GM19035 (cell line): ENCODE measurements around the gene MAP10.

ENCODE experiments used
- ATAC-seq: cut with Tn5 transposase; IDR thresholded peaks from one replicate; pipeline ENCODE4 v1.9.1; 2021; ENCODE audit not compliant: unreplicated experiment

MAP10 gene

DNA sequence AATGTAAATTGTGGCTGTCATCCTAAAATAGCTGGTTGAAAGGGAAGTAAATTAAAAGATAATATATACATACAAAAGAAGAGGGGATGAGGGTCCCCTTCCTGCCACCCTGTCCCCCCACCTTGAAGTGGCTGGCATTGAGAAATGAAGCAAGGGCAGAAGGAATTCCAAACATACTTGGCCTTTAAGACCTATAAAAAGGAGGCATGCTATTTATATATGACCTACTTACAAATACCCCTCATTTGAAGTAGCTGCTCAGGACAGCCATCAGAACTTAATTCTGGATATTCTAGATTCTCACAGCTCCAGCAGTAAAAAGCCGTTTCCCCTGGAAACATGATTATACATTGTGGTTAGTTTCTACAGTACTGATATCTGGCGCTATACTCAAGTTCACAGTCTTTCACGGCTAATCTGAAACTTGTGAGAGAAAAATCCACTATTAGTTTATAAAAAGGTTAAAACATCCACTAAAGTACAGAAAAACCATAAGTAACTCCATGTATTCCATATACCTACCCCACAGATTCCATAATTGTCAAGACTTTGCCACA is 9.6 kb upstream of the MAP10 start:
- no peak for ATAC-seq

DNA sequence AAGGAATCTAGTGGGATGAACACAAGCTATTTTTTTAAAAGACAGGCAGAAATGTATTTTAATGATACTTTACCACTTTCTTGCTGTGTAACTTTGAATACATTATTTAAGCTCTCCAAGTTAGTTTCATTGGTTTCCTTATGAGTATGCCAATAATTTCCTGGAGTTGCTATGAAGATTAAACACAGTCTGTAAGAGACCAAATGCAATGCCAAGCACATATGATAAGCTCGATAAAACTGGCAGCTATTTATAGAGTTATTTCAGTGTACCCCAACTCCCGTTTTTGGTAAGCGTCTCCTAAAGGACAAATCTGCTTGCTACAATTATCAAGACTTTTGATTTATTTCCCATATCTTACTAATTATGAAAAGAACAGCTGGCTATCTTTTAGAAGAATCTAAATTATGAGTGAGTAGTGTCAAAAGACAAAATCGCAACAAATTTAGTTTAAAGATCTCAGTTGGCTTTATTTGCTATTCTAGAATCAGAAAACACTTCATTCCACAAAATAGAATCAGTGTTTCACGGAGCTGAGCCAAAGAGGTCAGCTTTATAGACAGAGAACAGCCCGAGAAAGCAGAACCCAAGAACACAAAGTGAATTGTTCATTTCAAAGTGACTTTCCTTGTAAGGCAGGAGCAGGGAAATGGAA is 7.2 kb upstream of the MAP10 start:
- no peak for ATAC-seq

DNA sequence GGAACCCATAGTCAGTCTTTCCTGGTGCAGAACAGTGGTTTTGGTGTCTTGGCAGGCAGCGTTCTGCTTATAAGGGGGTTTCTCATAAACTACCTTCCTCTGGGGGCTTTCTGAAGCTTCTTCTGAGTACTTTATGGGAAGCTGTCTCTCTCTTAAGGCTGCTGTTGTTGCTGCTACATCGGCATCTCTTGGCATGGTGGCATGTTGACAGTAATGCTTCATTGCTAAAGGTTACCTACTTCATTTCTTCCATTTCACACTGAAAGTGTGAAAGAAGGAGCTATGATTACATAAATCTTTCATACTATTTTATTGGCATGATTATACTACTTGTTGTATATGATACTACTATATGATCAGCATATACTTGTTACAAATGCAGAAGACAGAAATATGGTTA is 6.3 kb upstream of the MAP10 start:
- ATAC-seq: no peak

DNA sequence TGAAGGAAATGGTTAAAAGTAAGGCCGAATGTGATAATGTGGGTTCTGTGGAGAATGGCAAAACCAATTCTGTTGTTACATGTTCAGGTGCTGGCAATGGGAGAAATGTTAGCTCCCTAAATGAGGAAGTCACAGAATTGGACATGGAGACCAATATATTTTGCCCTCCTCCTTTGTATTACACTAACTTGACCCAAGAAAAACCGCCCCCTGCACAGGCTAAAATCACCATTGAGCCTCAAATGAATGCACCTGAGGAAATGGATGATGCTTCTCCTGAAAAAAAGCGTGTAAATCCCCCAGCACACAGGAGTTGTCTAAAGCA is 932 bp downstream of the MAP10 start:
- ATAC-seq: no peak

DNA sequence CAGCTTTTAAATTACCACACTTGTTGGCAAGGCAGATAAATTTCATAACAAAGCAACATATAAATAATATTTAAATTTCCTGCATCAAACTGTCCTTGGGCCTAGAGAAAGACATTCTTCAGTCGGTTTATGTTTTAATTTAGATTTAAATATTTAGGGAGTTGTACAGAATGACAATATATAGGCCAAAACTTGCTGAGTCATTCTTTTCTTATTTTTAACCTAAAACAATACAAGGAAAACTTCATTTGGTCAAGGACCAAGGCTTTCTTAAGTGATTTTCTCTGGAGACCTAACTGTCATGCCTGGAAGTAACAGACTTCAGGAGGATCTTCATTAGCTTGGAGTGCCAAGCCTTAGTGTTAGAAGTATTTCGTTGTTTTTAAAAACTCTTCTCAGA is 5.6 kb downstream of the MAP10 start:
- ATAC-seq: no peak

DNA sequence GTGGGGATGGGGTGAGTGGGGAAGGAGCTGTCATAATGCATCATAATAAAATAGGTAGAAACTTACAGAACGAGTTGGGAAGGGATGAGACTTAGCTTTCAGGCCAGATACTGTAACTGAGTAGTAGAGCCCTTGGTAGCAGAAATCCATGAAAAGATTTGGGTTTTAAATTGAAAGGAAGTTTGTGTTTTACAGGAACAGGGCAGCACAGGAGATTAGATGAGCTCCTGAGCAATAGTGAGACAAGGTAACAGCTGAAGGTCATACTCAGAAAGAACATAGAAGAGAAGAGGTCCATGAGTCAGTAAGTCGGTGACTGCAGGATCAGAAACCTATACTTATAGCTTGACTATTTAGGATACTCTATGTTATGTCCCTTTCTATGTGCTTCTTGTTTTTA is 7.3 kb downstream of the MAP10 start:
- no peak for ATAC-seq

DNA sequence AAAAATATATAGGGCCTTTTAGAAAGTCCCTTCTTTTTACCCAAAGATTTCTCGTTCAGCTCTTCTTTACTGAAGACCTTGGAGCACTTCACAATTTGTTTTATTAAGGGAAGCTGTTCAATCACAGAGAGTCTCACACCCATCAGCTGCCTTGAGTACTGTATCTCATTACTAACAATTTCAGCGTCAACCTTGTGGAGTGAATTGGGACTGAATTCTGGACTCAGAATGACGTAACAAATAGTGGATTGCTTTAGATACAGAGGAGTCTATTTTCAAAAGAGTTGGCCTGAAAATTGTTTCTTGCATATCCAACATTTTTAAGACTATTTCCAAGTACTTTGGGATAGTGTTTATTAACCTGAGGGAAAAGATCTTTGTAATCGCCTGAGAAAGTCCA is 7.9 kb downstream of the MAP10 start:
- ATAC-seq: no peak

DNA sequence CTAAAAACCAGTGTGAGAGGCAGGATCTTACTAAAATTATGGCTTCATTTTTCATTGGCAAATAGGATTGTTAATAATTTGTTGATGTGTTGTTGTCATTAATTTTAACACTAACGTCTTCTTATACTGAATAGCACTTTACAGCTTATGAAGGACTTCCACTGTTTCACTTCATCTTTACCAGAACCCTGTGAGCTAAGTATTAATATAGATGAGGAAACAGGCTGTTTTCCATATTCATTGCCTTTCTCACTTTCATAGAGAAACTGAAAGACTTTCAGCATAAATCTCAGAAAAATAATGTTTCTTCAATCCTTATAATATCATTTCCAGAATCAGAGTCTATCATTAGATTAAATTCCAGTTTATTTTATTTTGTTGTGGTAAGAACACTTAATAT is 8.5 kb downstream of the MAP10 start:
- no peak for ATAC-seq

DNA sequence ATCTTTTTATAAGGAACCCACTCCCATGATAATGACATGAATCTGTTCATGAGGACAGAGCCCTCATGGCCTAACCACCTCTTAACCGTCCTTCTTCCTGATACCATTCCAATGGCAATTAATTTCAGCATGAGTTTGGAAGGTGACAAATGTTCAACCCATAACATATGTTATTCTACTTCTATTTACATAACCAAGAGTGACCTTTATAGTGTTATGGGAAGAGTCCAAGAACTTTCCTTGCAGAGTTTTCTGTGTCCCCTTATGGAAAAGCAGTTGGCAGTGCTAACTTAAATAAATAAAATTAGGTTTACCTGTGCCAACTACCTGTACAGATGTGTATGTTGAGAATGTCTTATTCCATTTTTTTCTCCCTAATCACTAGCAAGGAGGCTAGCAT is 11.1 kb downstream of the MAP10 start:
- ATAC-seq: no peak

DNA sequence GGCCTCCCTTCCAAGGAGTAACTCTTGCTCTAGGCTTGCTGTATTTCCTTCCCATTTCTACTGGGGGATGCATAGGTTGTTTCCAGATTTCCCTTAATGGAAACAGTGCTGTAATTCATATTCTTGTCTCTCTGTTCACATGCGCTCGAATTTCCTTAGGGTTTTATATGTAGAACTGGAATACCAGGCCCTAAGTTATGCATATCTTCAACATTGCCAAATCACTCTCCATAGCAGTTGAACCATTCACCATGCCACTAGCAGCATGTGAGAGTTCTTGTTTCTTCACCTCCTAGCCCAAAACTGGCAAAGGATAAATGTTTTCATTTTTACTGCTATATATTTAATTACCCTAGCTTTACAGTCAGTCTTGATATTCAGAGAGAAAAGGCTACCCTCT is 12.8 kb downstream of the MAP10 start:
- ATAC-seq: no peak

DNA sequence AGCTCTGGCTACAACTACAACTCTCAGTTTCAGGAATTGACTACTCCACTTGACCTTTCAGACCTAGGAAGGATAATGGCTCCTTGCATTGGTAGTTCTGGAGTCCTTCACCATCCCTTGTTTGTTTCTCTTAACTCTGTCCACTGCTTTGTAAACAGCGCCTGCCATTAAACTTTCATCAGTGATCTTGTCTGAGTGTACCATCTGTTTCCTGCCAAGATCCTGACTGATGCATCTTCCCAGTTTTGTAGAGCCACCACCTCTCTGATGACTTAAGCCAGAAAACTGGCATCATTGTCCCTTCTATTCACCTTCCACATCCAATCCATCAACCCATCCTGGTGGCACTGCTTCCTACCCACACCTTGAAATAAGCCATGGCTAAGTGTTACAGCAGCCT is 15.2 kb downstream of the MAP10 start:
- no peak for ATAC-seq

DNA sequence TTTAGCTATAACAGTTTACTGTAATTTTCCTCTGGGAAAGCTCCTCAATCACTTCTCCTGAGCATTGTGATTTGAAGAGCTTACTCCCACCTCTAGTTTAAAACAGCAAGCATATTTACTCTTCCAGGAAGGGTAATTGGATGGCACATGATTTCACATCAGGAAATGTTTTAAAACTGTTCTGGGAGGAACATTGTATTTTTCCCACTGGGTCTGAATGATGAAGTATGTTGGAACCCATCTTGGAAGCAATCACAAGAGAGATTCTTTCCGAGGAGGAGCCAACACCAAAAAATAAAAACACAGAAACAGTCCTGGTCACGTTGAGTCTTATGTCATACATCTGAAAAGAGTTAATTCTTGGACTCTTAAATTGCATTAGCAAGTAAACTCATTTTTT is 17.3 kb downstream of the MAP10 start:
- ATAC-seq: no peak

DNA sequence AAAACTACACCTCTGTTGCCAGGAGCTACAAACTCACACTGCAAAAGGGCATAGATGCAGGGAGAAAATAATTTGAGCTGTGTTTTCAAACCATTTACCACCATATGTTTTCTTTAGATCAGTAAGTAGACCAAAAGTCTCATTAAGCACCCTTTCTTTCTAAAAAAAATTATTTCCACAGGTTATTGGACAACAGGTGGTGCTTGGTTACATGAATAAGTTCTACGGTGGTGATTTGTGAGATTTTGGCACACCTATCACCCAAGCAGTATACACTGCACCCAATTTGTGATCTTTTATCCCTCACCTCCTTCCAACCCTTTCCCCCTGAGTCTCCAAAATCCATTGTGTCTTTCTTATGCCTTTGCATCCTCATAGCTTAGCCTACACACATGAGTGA is 21.1 kb downstream of the MAP10 start:
- ATAC-seq: no peak

DNA sequence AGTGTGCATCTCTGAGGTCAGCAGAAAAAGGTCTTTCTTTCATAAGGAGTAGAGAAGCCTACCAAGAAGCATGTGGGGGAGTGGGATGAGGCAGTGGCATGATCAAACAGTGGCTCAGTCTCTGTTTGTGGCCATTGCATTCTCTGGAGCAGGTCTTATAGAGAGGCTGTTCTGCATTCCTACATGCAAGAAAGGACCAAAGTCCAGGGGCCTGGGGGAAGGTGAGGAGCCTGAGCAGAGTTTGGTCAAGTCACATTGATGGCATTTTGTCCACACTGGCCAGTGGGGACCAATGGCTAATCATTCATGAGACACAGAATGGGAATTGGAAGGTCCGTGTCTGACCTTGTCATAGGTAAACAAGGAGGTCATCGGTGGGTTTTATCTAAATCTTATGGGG is 25.4 kb downstream of the MAP10 start:
- no peak for ATAC-seq

DNA sequence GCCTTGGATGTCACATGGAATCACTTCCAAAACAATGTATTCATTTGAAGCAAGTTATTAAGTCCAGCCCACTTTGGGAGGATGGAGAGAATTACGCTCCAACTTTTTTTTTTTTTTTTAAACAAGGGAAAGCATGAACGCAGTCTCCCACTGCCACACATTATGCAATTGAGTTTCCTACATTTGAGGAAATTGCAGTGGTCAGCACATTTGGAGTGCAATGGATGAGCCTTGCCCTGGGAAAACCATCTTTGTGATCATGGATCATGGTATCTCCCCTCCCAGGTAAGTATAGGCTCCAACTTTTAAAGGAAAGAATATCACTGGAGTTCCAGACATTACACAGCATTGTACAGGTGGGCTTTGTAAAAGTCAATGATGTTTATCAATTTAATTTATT is 26.7 kb downstream of the MAP10 start:
- no peak for ATAC-seq

DNA sequence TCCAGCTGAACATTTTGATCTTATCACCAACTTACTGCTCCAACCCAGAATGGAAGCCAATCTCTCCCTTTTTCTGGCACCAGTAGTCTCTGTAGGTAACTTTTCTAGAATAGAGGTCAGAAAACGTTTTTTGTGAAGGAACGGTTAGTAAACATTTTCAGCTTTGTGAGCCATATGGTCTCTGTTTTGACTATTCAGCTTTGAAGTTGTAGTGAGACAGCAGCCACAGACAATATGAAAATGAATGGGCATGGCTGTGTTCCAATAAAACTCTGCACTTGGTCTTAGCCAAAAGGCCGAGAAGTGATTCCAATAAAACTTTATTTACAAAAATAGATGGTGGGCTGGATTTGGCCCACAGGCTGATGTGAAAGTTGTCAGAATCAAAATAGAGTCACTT is 28.9 kb downstream of the MAP10 start:
- ATAC-seq: no peak

DNA sequence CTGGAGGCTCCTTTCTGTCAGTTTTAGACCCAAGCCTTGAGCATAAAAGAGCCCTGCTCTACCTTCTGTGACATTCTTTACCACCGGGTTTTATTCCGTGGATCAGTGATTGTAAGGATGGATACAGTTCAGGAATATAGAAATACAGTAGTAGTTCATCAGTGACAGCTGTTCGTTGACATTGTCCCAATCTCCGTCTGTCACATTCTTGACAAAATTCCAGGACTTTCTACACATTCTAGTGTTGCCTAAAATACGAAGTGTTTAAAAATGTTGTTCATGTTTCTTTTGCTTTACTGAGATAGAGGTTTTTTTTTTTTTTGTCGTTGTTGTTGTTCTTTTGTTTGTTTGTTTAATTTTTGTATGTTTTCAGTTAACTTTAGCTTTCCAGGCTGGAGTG is 29.9 kb downstream of the MAP10 start:
- no peak for ATAC-seq

DNA sequence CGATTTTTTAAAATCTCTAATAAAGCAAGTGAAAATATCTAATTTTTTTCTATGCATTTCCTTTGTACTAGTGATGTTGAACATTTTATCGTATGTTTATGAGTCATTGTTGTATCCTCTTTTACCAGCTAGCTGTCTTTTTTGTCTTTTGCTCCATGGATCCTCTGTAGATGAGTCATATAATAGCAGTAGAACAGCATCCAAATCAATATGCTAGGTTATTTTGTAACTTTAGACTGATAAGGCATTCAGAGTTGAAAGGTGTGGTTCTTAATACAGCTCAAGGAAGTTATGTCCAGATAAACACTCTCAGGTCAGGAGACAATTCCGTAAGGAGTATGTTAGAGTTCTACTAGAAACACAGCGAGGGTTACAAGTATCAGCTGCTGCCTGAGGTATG is 31.9 kb downstream of the MAP10 start:
- ATAC-seq: no peak

DNA sequence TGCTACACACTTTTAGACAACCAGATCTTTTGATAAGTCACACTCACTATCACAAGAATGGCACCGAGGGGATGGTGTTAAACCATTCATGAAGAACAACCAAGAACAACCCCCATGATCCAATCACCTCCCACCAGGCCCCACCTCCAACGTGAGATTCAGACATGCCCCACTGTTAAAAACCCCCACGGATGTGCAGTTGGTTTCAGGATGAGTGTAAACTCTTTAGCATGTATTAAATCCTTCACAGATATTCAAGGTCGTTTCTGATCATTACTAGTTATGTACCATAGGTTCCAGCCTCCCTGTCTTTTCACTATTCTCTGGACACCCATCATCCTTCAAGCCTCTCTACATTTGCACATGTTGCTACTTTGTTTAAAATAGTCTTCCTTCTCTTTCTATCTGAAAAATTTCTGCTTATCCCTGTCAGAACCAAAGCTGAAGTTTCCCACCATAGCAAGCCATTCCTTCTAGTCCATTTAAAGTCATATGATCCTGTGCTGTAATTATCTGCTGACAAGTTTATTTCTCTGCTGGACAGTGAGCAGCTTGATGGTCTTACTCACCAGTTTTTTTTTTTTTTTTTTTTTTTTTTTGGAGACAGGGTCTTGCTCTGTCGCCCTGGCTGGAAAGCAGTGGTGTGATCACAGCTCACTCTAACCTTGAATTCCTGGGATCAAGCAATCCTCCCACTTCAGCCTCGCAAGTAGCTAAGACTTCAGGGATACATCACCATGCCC is 36.8 kb downstream of the MAP10 start:
- ATAC-seq: no peak

DNA sequence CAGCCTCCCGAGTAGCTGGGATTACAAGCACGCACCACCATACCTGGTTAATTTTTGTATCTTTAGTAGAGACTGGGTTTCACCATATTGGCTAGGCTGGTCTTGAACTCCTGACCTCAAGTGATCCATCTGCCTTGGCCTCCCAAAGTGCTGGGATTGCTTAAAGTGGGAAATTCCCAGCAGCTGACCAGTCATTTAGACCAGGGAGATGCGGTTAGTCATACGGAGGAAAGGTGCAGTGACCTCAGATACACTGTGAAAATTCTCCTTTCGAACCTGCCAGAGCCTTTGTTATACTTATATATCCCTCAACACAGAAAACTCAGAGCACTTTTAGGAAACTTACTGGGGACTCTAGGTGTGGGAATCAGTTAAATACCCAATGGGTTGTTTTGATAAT is 39.6 kb downstream of the MAP10 start:
- no peak for ATAC-seq

DNA sequence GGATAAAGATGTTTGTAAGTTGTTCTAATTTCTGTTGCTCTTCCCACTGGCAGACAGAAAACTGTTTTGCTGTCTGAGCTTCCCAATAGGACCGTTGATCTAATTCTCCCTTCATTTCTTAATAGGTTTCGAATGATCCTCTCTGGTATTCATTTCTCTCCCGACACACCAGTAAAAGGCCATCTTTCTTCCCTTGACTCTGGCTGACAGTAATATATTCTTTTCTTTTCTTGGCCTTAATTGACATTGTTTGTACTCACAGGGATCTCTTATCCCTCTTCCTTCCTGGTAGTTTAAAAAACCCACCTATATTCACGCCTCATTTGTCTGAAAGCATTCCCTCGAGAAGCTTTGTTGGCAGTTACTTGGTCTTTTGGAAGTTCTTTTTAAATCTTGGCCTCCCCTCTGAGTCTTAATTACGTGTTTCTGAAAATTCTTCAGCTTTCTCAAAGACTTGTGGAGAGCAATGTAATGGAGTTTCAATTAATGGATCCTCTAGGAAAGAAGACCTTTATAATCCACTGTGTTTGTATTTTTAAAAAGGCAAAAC is 40.3 kb downstream of the MAP10 start:
- no peak for ATAC-seq

DNA sequence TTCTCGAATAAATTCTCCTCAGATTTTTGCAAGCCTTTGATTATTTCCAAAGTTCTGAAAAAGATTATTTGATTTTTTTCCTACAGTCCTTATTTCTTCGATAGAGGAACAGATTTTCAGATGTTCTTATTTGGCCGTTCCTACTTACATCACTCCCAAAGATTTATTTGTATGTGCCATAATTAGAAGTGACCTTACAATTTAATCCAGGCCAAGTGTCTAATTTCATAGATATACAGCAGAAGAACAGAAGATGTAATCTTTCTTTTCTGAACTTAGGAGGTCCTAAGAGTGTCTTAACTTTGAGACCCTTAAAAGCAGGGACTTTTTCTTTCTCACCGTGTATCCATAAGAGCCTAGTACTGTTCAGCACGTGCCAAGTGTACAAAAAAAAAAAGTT is 46.3 kb downstream of the MAP10 start:
- no peak for ATAC-seq
